ENCODE measurements around the gene PSMD1. TPM values are rescaled to one million over a fixed set of nuclear protein-coding genes. Genes with fewer than 3 reads are reported as not detected.

The PSMD1 gene
- total RNA-seq, 1 donor from 2014 or later, result 99.9 TPM

DNA sequence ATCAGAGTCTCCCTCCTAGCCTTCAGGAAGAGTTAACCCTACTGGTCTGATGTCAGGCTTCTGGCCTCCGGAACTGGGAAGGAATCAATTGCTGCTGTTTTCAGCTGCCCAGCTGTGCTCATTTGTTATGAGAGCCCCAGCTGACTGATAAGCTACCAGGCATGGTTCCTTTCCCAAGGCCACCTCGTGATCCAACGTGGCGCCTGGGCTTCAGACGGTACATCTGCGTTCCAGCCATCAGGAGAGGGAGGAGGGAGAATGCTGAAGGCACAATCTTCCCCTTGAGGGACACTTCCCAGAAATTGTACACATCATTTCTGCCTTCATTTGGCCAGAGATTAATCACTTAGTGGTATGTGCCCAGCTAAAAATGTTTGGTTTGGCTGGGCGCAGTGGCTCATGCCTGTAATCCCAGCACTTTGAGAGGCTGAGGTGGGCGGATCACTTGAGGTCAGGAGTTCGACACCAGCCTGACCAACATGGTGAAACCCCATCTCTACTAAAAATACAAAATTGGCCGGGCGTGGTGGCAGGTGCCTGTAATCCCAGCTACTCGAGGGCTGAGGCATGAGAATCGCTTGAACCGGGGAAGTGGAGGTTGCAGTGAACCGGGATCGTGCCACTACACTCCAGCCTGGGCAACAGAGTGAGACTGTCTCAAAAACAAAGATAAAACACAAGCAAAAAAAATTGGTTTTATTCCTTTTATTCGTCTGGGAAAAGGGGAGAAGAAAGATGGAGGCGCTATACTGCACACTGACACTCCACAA is 131.3 kb downstream of the PSMD1 start:
- peaks cover 36% of the 10 kb centered on the region for H3K27me3 Mint-ChIP-seq
- peaks cover 3% of the 10 kb centered on the region for H3K4me1 Mint-ChIP-seq
- CTCF ChIA-PET, result no interaction called here
- no peaks in the 10 kb centered on the region for H3K36me3 Mint-ChIP-seq (ENCODE audit: low read depth)
- TF ChIP-seq, protein P1, sequence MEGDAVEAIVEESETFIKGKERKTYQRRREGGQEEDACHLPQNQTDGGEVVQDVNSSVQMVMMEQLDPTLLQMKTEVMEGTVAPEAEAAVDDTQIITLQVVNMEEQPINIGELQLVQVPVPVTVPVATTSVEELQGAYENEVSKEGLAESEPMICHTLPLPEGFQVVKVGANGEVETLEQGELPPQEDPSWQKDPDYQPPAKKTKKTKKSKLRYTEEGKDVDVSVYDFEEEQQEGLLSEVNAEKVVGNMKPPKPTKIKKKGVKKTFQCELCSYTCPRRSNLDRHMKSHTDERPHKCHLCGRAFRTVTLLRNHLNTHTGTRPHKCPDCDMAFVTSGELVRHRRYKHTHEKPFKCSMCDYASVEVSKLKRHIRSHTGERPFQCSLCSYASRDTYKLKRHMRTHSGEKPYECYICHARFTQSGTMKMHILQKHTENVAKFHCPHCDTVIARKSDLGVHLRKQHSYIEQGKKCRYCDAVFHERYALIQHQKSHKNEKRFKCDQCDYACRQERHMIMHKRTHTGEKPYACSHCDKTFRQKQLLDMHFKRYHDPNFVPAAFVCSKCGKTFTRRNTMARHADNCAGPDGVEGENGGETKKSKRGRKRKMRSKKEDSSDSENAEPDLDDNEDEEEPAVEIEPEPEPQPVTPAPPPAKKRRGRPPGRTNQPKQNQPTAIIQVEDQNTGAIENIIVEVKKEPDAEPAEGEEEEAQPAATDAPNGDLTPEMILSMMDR (IDR thresholded peaks at IDR 0.05), result no peak
- ATAC-seq (ENCODE audit: low read depth) (no peak), DNase-seq (no peak)
- H3K9me3 Mint-ChIP-seq, result no peaks in the 10 kb centered on the region
- POLR2A ChIA-PET, result no interaction called here
- intact Hi-C loops (cut with micrococcal nuclease), result no loop called here
- H3K27ac Mint-ChIP-seq, result no peak overlapping the region
- H3K4me3 Mint-ChIP-seq, result no peak overlapping the region

DNA sequence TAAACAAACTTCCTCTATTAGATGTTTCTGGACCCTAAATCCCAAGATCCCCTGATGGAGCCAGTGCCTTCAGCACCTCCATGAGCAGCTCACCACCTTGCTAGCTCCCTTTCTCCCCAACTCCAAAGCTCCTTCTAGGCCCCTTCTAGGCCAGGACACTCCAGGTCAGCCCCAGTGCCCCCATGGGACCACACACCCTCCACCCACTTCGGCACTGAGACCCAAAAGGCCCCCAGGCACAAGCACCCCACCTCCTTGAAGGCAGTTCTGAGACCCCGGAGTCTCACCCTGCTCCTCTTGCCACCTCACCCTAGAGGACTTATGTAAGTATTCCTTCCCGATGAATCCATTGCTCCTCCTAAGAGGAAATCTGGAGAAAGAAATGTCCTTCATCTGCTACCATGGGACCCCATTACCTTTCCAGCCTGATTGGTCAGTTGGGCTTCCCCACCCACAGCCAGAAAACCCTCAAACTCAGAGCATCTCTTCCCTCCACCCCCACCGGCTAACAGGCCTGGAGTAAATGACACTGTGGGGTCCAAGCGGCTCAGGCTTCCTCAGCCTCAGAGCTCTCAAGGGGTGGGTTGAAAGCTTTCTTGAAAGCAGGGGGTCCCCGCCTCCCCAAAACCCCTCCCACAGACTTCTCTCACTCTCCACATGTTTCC is 132.0 kb downstream of the PSMD1 start:
- Mint-ChIP-seq H3K27ac (no peak overlapping the region), H3K36me3 (ENCODE audit: low read depth) (no peaks in the 10 kb centered on the region), H3K9me3 (no peaks in the 10 kb centered on the region), H3K4me1 (peaks cover 2% of the 10 kb centered on the region), H3K27me3 (peaks cover 36% of the 10 kb centered on the region), H3K4me3 (no peak overlapping the region)
- TF ChIP-seq, protein P1 (IDR thresholded peaks at IDR 0.05), result no peak
- no peak for DNase-seq
- intact Hi-C loops (cut with micrococcal nuclease), result no loop called here
- ATAC-seq (ENCODE audit: low read depth), result no peak
- POLR2A ChIA-PET, result no interaction called here
- CTCF ChIA-PET, result no interaction called here

DNA sequence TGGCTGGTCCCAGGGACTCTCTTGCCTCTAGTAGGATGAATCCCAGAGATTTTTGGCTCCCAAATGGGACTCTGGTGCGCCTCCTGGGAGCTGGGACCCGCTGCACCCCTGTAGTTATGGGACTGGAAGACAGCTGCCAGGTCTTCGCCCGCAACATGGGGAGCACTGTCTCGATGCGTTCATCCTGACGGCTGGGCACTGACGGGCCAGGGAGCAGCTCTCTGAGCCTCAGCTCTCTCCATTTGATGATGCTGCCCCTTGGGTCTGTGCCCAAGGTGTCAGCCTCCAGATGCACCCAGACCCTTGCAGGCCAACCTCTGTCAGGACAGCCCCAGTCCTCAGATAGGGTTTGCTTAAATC is 132.5 kb downstream of the PSMD1 start:
- no peak overlapping the region for H3K4me3 Mint-ChIP-seq
- no peak for ATAC-seq (ENCODE audit: low read depth)
- ChIA-PET CTCF (no interaction called here), POLR2A (interaction anchor here (0.9 kb wide), 1 partner anchor 9 kb away, joined by 3 read pairs; no protein-coding TSS in a partner anchor)
- no peak for DNase-seq
- peaks cover 38% of the 10 kb centered on the region for H3K27me3 Mint-ChIP-seq
- TF ChIP-seq, protein P1 (IDR thresholded peaks at IDR 0.05), result no peak
- no peaks in the 10 kb centered on the region for H3K36me3 Mint-ChIP-seq (ENCODE audit: low read depth)
- H3K27ac Mint-ChIP-seq, result no peak overlapping the region
- H3K9me3 Mint-ChIP-seq, result no peaks in the 10 kb centered on the region
- intact Hi-C loops (cut with micrococcal nuclease), result no loop called here
- peaks cover 2% of the 10 kb centered on the region for H3K4me1 Mint-ChIP-seq

DNA sequence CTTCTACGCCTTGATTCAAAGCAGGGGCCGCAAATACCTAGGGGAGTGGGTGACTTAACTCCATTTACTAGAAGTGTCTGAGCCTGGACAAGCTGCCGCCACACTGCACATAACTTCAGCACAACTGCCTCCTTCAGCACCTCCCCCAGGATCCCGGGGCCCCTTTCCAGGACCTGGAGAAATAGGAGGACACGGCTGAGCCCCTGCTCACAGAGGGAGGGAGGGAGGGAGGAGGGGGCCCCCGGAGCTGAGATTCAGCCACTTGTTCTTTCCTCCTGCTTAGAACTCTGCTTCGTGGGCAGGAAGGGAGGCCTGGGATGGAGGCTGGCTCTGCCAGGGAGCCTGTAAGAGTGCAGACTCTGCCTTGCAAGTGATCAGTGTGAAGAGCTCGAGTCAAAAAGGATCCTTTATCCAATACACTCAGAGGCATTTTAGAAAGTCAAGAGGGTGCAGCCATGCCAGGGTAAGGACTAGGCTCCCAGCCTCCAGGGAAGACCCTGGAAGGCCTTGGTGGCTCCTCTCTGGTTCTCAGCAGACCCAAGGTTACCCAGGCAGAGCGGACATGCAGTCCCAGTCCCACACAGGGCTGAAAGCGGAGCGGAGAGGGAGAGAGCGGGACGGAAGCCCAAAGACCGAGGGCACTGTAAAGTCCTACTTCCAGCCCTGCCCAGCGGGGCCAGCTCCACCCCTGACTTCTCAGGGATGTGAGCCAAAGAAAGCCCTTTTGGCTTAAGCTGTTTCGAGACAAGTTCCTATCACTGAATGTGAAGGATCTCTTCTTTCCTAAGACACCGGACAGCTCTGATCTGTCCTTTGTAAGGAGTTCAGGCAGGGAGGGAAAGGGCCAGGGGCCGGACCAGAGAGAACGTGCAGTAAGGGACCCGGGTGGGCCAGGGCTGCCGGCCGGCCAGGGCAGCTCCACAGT is 133.2 kb downstream of the PSMD1 start:
- ATAC-seq (ENCODE audit: low read depth), result no peak
- TF ChIP-seq, protein P1 (IDR thresholded peaks at IDR 0.05), result no peak
- H3K36me3 Mint-ChIP-seq (ENCODE audit: low read depth), result no peaks in the 10 kb centered on the region
- no peak for DNase-seq
- ChIA-PET CTCF (interaction anchor here (1.8 kb wide), 1 partner anchor 86 kb away, joined by 5 read pairs; no protein-coding TSS in a partner anchor), POLR2A (interaction anchor here (0.9 kb wide), 1 partner anchor 10 kb away, joined by 3 read pairs; no protein-coding TSS in a partner anchor)
- intact Hi-C loops (cut with micrococcal nuclease), result no loop called here
- peaks cover 2% of the 10 kb centered on the region for H3K4me1 Mint-ChIP-seq
- H3K27me3 Mint-ChIP-seq, result peaks cover 39% of the 10 kb centered on the region
- H3K27ac Mint-ChIP-seq, result no peak overlapping the region
- H3K4me3 Mint-ChIP-seq, result no peak overlapping the region
- H3K9me3 Mint-ChIP-seq, result no peaks in the 10 kb centered on the region
